ENCODE measurements around the gene HHATL. TPM values are rescaled to one million over a fixed set of nuclear protein-coding genes. Genes with fewer than 3 reads are reported as not detected.

The HHATL gene
- total RNA-seq, 2 experiments from 2014 or later: not detected

DNA sequence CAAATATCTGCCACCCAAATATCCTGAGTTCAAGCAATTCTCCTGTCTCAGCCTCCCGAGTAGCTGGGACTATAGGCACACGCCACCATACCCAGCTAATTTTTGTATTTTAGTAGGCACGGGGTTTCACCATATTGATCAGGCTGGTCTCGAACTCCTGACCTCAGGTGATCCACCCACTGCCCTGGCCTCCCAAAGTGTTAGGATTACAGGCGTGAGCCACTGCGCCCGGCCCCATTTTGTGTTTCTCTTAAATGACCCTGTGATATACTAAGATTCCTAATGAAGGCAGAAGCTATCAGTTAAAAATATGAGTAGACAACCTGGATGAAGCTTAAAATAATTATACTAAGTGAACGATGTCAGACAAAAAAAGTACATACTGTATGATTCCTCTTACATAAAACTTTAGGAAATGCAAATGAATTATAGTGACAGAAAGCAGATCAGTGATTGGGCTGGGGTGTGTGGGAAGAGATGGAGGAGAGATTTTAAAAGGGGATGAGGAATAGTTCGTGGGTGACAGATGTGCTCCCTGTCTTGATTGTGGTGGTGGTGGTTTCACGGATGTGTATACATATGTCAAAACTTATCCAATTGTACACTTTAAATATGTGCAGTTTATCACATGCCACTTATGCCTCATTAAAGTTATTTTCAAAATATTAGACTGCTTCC lies 21.1 kb downstream of the HHATL start:
- Histone ChIP-seq H3K4me1 (ENCODE audit: insufficient read depth, low read length, poor library complexity, severe bottlenecking) (no peaks in the 10 kb centered on the region), H3K27ac (ENCODE audit: low read depth, low read length, poor library complexity, severe bottlenecking) (no peak overlapping the region), H3K4me2 (ENCODE audit: low read length) (no peak overlapping the region), H3K9me3 (ENCODE audit: low read length) (no peaks in the 10 kb centered on the region), H3K4me3 (ENCODE audit: low read depth, low read length, poor library complexity, severe bottlenecking) (no peak overlapping the region), H3K36me3 (ENCODE audit: insufficient read depth, low read length) (no peaks in the 10 kb centered on the region), H3K79me2 (ENCODE audit: insufficient read depth, low read depth, low read length) (no peaks in the 10 kb centered on the region), H3K9me2 (ENCODE audit: insufficient read depth, low read length) (no peaks in the 10 kb centered on the region), H4K20me1 (ENCODE audit: insufficient read depth, low read length) (no peaks in the 10 kb centered on the region), H2AFZ (ENCODE audit: low read length) (no peak overlapping the region)
- CTCF ChIA-PET (ENCODE audit: unreplicated experiment): no interaction called here
- intact Hi-C loops (cut with micrococcal nuclease; ENCODE audit: unreplicated experiment): no loop called here
- BruUV-seq (replicated peaks): no TSS peak
- DNase-seq (ENCODE audit: low spot score): no peak
- TF ChIP-seq, protein P1, sequence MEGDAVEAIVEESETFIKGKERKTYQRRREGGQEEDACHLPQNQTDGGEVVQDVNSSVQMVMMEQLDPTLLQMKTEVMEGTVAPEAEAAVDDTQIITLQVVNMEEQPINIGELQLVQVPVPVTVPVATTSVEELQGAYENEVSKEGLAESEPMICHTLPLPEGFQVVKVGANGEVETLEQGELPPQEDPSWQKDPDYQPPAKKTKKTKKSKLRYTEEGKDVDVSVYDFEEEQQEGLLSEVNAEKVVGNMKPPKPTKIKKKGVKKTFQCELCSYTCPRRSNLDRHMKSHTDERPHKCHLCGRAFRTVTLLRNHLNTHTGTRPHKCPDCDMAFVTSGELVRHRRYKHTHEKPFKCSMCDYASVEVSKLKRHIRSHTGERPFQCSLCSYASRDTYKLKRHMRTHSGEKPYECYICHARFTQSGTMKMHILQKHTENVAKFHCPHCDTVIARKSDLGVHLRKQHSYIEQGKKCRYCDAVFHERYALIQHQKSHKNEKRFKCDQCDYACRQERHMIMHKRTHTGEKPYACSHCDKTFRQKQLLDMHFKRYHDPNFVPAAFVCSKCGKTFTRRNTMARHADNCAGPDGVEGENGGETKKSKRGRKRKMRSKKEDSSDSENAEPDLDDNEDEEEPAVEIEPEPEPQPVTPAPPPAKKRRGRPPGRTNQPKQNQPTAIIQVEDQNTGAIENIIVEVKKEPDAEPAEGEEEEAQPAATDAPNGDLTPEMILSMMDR (conservative IDR thresholded peaks at IDR 0.05; ENCODE audit: low read length): no peak
- no peak for TF ChIP-seq EZH2phosphoT487 (IDR thresholded peaks at IDR 0.05; ENCODE audit: borderline replicate concordance, low read depth, low read length)
- POLR2A ChIA-PET: no interaction called here

DNA sequence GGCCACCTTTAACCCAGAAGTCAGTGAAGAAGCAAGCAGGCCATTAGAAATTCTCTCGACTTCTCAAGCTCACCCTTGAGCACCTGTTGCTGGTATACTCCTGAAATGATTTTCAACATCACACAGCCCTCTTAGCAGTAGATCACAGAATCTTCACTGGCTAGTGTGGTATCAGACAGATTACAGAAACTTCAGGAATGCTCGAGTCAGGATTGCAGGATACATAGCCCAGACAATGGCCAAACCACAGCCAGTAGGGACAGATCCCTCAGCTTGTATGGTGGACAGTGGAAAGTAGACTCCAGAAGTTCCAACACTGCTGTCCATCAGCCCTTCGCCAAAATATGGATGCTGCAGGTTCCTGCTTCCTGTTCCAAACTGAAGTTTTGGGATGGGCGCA lies 21.8 kb downstream of the HHATL start:
- Histone ChIP-seq H3K27ac (ENCODE audit: low read depth, low read length, poor library complexity, severe bottlenecking) (no peak overlapping the region), H3K4me1 (ENCODE audit: insufficient read depth, low read length, poor library complexity, severe bottlenecking) (no peaks in the 10 kb centered on the region), H3K36me3 (ENCODE audit: insufficient read depth, low read length) (no peaks in the 10 kb centered on the region), H3K4me2 (ENCODE audit: low read length) (no peak overlapping the region), H3K4me3 (ENCODE audit: low read depth, low read length, poor library complexity, severe bottlenecking) (no peak overlapping the region), H3K9me3 (ENCODE audit: low read length) (no peaks in the 10 kb centered on the region), H3K79me2 (ENCODE audit: insufficient read depth, low read depth, low read length) (no peaks in the 10 kb centered on the region), H4K20me1 (ENCODE audit: insufficient read depth, low read length) (no peaks in the 10 kb centered on the region), H2AFZ (ENCODE audit: low read length) (no peak overlapping the region), H3K9me2 (ENCODE audit: insufficient read depth, low read length) (no peaks in the 10 kb centered on the region)
- ChIA-PET POLR2A (no interaction called here), CTCF (ENCODE audit: unreplicated experiment) (no interaction called here)
- intact Hi-C loops (cut with micrococcal nuclease; ENCODE audit: unreplicated experiment): no loop called here
- no TSS peak for BruUV-seq (replicated peaks)
- DNase-seq (ENCODE audit: low spot score): no peak
- TF ChIP-seq EZH2phosphoT487 (IDR thresholded peaks at IDR 0.05; ENCODE audit: borderline replicate concordance, low read depth, low read length): no peak
- TF ChIP-seq, protein P1 (conservative IDR thresholded peaks at IDR 0.05; ENCODE audit: low read length): no peak

DNA sequence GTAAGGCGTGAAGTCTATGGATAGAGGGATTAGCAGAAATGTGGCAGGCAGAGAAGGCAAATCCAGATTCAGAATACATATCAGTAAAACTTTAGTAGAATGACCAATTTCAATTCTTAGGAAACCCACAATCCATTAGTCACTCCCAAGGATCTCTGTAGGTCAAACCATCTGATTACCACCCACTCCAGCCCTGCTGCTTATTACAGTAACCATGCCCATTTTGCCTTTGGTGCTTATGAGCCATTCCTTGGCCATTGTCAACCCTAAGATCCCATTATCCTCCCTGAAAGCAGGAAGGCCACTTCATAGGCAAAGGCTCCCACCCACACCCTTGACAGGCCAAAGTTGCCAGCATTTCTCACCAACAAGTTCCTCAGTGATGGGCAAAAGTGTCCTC lies 22.3 kb downstream of the HHATL start:
- no peaks in the 10 kb centered on the region for H3K79me2 ChIP-seq (ENCODE audit: insufficient read depth, low read depth, low read length)
- POLR2A ChIA-PET: no interaction called here
- H3K4me3 ChIP-seq (ENCODE audit: low read depth, low read length, poor library complexity, severe bottlenecking): no peak overlapping the region
- no peaks in the 10 kb centered on the region for H3K9me2 ChIP-seq (ENCODE audit: insufficient read depth, low read length)
- no peak for TF ChIP-seq EZH2phosphoT487 (IDR thresholded peaks at IDR 0.05; ENCODE audit: borderline replicate concordance, low read depth, low read length)
- TF ChIP-seq, protein P1 (conservative IDR thresholded peaks at IDR 0.05; ENCODE audit: low read length): no peak
- H3K4me2 ChIP-seq (ENCODE audit: low read length): no peak overlapping the region
- H3K36me3 ChIP-seq (ENCODE audit: insufficient read depth, low read length): no peaks in the 10 kb centered on the region
- H2AFZ ChIP-seq (ENCODE audit: low read length): no peak overlapping the region
- intact Hi-C loops (cut with micrococcal nuclease; ENCODE audit: unreplicated experiment): no loop called here
- DNase-seq (ENCODE audit: low spot score): no peak
- no peak overlapping the region for H3K27ac ChIP-seq (ENCODE audit: low read depth, low read length, poor library complexity, severe bottlenecking)
- no peaks in the 10 kb centered on the region for H3K4me1 ChIP-seq (ENCODE audit: insufficient read depth, low read length, poor library complexity, severe bottlenecking)
- CTCF ChIA-PET (ENCODE audit: unreplicated experiment): no interaction called here
- no peaks in the 10 kb centered on the region for H4K20me1 ChIP-seq (ENCODE audit: insufficient read depth, low read length)
- BruUV-seq (replicated peaks): no TSS peak
- H3K9me3 ChIP-seq (ENCODE audit: low read length): no peaks in the 10 kb centered on the region
